CD14-positive monocyte (primary cell): ENCODE data around the gene PKP4. TPM values are rescaled to one million over a fixed set of nuclear protein-coding genes. Genes with fewer than 3 reads are reported as not detected.

Experiments used
- DNase-seq, 3 donors: peaks; one replicate each; pipeline ENCODE4 v3.0.0-alpha.2; 2011 to 2022
- H2AFZ ChIP-seq: 2 replicates; pipeline ENCODE4 v1.6.0; 2012; ENCODE audit warnings: mild to moderate bottlenecking, low read depth, low read length, inconsistent platforms; ENCODE audit not compliant: insufficient read depth, poor library complexity, severe bottlenecking
- H3K27ac ChIP-seq, 2 donors: 1 replicate in 1 of 2; 2 replicates in 1 of 2; pipeline ENCODE4 v1.5.1; 2012 to 2013; ENCODE audit warnings: low read length in 2 of 2, control low read depth in 1 of 2, inconsistent platforms in 1 of 2, low read depth in 1 of 2, mild to moderate bottlenecking in 1 of 2
- H3K27me3 ChIP-seq, 2 donors: one replicate each; pipeline versions ENCODE4 v1.6.0 to v1.6.1; 2011 to 2013; ENCODE audit warnings: low read length in 2 of 2; ENCODE audit not compliant: control insufficient read depth in 2 of 2, insufficient read depth in 2 of 2
- H3K36me3 ChIP-seq, 2 donors: replicated peaks in 1 of 2; 1 replicate in 1 of 2; 2 replicates in 1 of 2; pipeline versions ENCODE4 v1.5.1 to v1.6.1; 2012 to 2013; ENCODE audit warnings: low read length in 2 of 2, control low read depth in 1 of 2, inconsistent platforms in 1 of 2, mild to moderate bottlenecking in 1 of 2; ENCODE audit not compliant: insufficient read depth in 2 of 2, control insufficient read depth in 1 of 2
- H3K4me1 ChIP-seq, 2 donors: 1 replicate in 1 of 2; 2 replicates in 1 of 2; pipeline versions ENCODE4 v1.5.1 to v1.6.1; 2012 to 2013; ENCODE audit warnings: low read length in 2 of 2, control low read depth in 1 of 2, inconsistent platforms in 1 of 2, mild to moderate bottlenecking in 1 of 2, moderate library complexity in 1 of 2; ENCODE audit not compliant: insufficient read depth in 2 of 2, control insufficient read depth in 1 of 2
- H3K4me2 ChIP-seq: replicated peaks from 2 replicates; pipeline ENCODE3; 2012; ENCODE audit warnings: low read length, moderate library complexity, mild to moderate bottlenecking; ENCODE audit not compliant: poor library complexity, severe bottlenecking; ENCODE audit errors: extremely low read depth
- H3K4me3 ChIP-seq, 3 experiments: fragments of 200-600 bp in 1 of 3; sonication (generic) in 1 of 3; replicated peaks in 1 of 3; 1 replicate in 2 of 3; 2 replicates in 1 of 3; pipeline ENCODE4 v1.5.1; 2011 to 2013; ENCODE audit warnings: low read length in 3 of 3, mild to moderate bottlenecking in 3 of 3, control low read depth in 2 of 3, low read depth in 2 of 3, inconsistent platforms in 1 of 3, moderate library complexity in 1 of 3
- H3K79me2 ChIP-seq: 2 replicates; pipeline ENCODE4 v1.6.0; 2012; ENCODE audit warnings: mild to moderate bottlenecking, control low read depth, inconsistent platforms, low read length, moderate library complexity; ENCODE audit not compliant: insufficient read depth
- H3K9ac ChIP-seq: 2 replicates; pipeline ENCODE4 v1.6.0; 2017; ENCODE audit warnings: low read length, mild to moderate bottlenecking; ENCODE audit not compliant: insufficient read depth, poor library complexity, severe bottlenecking
- H3K9me3 ChIP-seq, 2 donors: replicated peaks in 1 of 2; 1 replicate in 1 of 2; 2 replicates in 1 of 2; pipeline versions ENCODE4 v1.5.1 to v1.6.1; 2012 to 2013; ENCODE audit warnings: low read length in 2 of 2, control low read depth in 1 of 2; ENCODE audit not compliant: control insufficient read depth in 1 of 2, insufficient read depth in 1 of 2
- H4K20me1 ChIP-seq: 2 replicates; pipeline ENCODE4 v1.6.0; 2012; ENCODE audit warnings: mild to moderate bottlenecking, low read length, control low read depth, moderate library complexity; ENCODE audit not compliant: insufficient read depth
- H3K27ac Mint-ChIP-seq, 7 donors: one replicate each; pipeline ENCODE4 v1.8.0; 2020; ENCODE audit warnings: mild to moderate bottlenecking in 7 of 7, mixed read lengths in 7 of 7, moderate library complexity in 6 of 7, inconsistent platforms in 2 of 7
- H3K27me3 Mint-ChIP-seq, 3 donors: one replicate each; pipeline ENCODE4 v1.8.0; 2021 to 2022; ENCODE audit warnings: low read depth in 3 of 3, mild to moderate bottlenecking in 3 of 3, mixed read lengths in 3 of 3, moderate library complexity in 3 of 3, inconsistent platforms in 1 of 3
- H3K36me3 Mint-ChIP-seq, 2 donors: one replicate each; pipeline ENCODE4 v1.8.0; 2020; ENCODE audit warnings: mixed read lengths in 2 of 2, inconsistent platforms in 1 of 2, mild to moderate bottlenecking in 1 of 2
- H3K4me1 Mint-ChIP-seq: one replicate; pipeline ENCODE4 v1.8.0; 2020; ENCODE audit warnings: mild to moderate bottlenecking, mixed read lengths
- H3K4me3 Mint-ChIP-seq, 2 donors: one replicate each; pipeline ENCODE4 v1.8.0; 2020; ENCODE audit warnings: mild to moderate bottlenecking in 2 of 2, mixed read lengths in 2 of 2, moderate library complexity in 1 of 2
- H3K9me3 Mint-ChIP-seq, 7 donors: one replicate each; pipeline ENCODE4 v1.8.0; 2020 to 2022; ENCODE audit warnings: mixed read lengths in 7 of 7, mild to moderate bottlenecking in 6 of 7, moderate library complexity in 6 of 7, inconsistent platforms in 2 of 7
- CTCF ChIP-seq: fragments of 200-600 bp; IDR thresholded peaks from one replicate; pipeline ENCODE4 v1.8.0; 2022; ENCODE audit warnings: antibody characterized with exemption, mild to moderate bottlenecking
- WGBS: methylation state at CpG from one replicate; pipeline ENCODE4 v1.1.5; 2013; ENCODE audit warnings: missing lambda C conversion rate; ENCODE audit not compliant: insufficient coverage; 5-methylcytosine and 5-hydroxymethylcytosine counted together
- intact Hi-C, 2 donors: fragments of 100-400 bp; cut with micrococcal nuclease; formaldehyde crosslinking; loops; one replicate each; pipeline versions ENCODE4 v1.15.0 to v1.15.1; 2023
- polyA plus RNA-seq, 3 donors: library from polyadenylated mRNA; depleted of rRNA in 1 of 3; unstranded in 2 of 3; stranded (reverse) in 1 of 3; fragments of 300-500 nt in 2 of 3; fragments of >200 nt in 1 of 3; fragmentation: Illumina TruSeq in 2 of 3; gene quantifications; 1 replicate in 2 of 3; 2 replicates in 1 of 3; pipeline ENCODE4 v1.2.3, GENCODE V29; 2012 to 2021

Gene PKP4
- polyA plus RNA-seq, 3 donors = 0.33 to 9.4 (median 0.73) TPM

DNA sequence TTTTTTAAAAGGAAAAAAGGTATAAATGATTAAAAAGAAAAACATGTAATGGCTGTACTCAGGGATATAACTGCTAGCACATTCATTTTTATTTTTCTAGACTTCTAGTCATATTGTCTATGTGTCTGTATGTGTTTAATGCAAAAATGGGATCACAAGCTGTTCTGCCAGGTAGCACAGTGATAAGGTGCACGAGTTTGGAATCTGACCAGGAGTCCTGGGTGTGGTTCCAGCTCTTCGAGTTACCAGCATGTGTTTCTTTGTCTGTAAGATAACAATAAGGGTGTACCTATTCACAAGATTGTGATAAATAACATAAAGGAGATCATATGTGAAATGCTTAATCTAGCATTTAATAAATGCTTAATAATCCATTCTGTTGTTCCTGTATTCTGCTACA is 145.3 kb downstream of the PKP4 start:
- Mint-ChIP-seq H3K36me3 (peaks cover 6 to 15% of the 10 kb centered on the region in 2 donors), H3K4me1 (peaks cover 8% of the 10 kb centered on the region), H3K27me3 (no peaks in the 10 kb centered on the region), H3K4me3 (no peak overlapping the region), H3K9me3 (no peaks in the 10 kb centered on the region), H3K27ac (no peak overlapping the region)
- Histone ChIP-seq H3K4me3 (no peak overlapping the region), H3K4me2 (no peak overlapping the region), H3K4me1 (no peaks in the 10 kb centered on the region), H3K27me3 (no peaks in the 10 kb centered on the region), H3K9ac (no peak overlapping the region), H3K27ac (no peak overlapping the region), H2AFZ (no peak overlapping the region), H3K9me3 (no peaks in the 10 kb centered on the region), H3K36me3 (peaks cover 0 to 7% of the 10 kb centered on the region in 2 donors), H4K20me1 (no peaks in the 10 kb centered on the region), H3K79me2 (no peaks in the 10 kb centered on the region)
- no CpG with 5 or more reads among the region's 2 CpGs for WGBS
- no peak for TF ChIP-seq CTCF
- intact Hi-C loops = no loop called here
- DNase-seq = no peak

DNA sequence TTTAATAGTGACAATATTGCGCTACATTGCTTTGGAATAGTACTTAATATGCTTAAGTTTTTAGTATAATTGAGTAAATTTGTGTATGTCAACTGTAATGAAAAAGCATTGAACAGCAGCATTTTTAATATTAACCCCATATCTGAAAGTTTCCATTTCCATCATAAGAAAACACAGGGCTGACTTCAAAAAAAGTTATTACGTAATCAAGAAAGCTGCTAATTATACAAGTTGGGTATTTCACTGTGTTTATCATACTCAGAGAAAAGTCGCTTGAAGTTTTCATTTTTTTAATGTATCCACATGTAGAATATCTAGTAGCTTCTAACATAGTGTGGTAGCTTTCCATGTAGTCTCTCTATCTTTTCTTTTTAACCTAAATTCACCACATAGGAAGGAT is 146.5 kb downstream of the PKP4 start:
- no peak overlapping the region for H3K27ac Mint-ChIP-seq
- no peak overlapping the region for H2AFZ ChIP-seq
- no peak overlapping the region for H3K27ac ChIP-seq
- H3K9me3 Mint-ChIP-seq = no peaks in the 10 kb centered on the region
- intact Hi-C loops = no loop called here
- peaks cover 0 to 7% of the 10 kb centered on the region in 2 donors for H3K36me3 ChIP-seq
- H3K79me2 ChIP-seq = no peaks in the 10 kb centered on the region
- peaks cover 6 to 15% of the 10 kb centered on the region in 2 donors for H3K36me3 Mint-ChIP-seq
- no peaks in the 10 kb centered on the region for H3K27me3 Mint-ChIP-seq
- H3K4me1 Mint-ChIP-seq = peaks cover 8% of the 10 kb centered on the region
- H3K9me3 ChIP-seq = no peaks in the 10 kb centered on the region
- no peak overlapping the region for H3K4me2 ChIP-seq
- no peak overlapping the region for H3K9ac ChIP-seq
- no peaks in the 10 kb centered on the region for H4K20me1 ChIP-seq
- no peaks in the 10 kb centered on the region for H3K27me3 ChIP-seq
- H3K4me3 Mint-ChIP-seq = no peak overlapping the region
- H3K4me3 ChIP-seq = no peak overlapping the region
- no peak for TF ChIP-seq CTCF
- no peaks in the 10 kb centered on the region for H3K4me1 ChIP-seq
- no CpG with 5 or more reads among the region's 3 CpGs for WGBS
- DNase-seq = no peak
